ENCODE results near the gene VAT1L.

The VAT1L gene

DNA sequence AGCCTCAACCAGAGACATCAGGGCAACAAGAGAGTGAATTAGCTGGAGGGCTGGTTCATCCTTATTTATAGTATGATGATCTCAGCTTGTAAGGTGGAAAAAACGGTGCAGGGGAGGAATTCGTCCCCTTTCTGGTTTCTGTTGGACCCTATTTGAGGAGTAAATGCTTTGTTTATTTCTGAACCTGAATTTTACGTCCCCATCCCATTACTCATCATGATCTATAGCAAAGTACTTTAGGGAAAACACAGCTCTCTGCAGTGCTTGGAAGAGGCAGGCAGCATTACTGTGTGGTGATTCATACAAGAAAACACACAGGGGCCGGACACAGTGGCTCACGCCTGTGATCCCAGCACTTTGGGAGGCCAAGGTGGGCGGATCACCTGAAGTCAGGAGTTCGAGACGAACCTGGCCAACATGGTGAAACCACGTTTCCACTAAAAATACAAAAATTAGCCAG, 8.0 kb upstream of the VAT1L start:
- no peak overlapping the region for H3K4me3 ChIP-seq (replicated peaks in 1 of 2; ENCODE audit: low read depth in 2 of 2, low read length in 2 of 2)
- peak; percentile 49 to 81 for DNase-seq (ENCODE audit: low read depth in 2 of 2)
- TF ChIP-seq CTCF (IDR thresholded peaks at IDR 0.05; ENCODE audit: low read depth, low read length), result no peak

DNA sequence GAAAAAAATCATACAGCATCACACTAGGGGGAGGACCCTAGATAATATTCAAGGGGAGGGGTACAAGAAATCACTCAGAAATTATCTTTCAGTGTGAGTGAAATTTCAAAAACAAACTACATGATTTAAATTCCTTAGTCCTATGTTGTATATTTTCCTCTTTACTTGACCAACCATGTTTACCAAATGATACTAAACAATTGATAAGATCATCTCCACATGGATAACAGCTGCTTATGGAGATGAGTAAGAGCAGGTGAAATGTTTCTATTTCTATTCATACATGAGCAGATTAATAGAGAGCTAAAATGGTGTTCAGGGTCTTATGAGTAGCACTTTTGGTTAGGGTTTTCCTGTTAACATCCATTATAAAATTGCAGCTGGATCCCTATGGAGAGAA, 7.3 kb upstream of the VAT1L start:
- H3K4me3 ChIP-seq (replicated peaks in 1 of 2; ENCODE audit: low read depth in 2 of 2, low read length in 2 of 2), result no peak overlapping the region
- DNase-seq (ENCODE audit: low read depth in 2 of 2), result no peak
- TF ChIP-seq CTCF (IDR thresholded peaks at IDR 0.05; ENCODE audit: low read depth, low read length), result no peak

DNA sequence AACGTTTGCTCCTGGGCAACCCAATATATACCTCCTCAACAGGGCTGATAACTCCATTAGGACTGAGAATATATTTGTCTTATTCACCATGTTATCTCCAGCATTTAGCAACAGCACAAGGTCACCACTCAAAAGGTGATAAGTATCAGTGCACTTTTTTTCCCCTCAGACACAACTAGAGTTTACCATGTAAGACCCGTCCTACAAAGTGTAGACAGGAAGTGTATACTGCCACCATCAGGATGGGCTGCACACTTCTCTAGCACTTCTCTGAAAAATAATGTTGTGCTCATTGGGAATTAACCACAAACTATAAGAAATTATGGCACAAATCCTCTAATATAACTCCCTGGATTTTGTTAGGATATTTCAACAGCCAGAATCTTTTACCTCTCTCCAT, 5.7 kb upstream of the VAT1L start:
- peak in 1 of 2 donors; percentile 12 for DNase-seq (ENCODE audit: low read depth in 2 of 2)
- H3K4me3 ChIP-seq (replicated peaks in 1 of 2; ENCODE audit: low read depth in 2 of 2, low read length in 2 of 2), result no peak overlapping the region
- no peak for TF ChIP-seq CTCF (IDR thresholded peaks at IDR 0.05; ENCODE audit: low read depth, low read length)

- peak in 1 of 2 donors; percentile 18 for DNase-seq (ENCODE audit: low read depth in 2 of 2)
- peak; percentile 25 for TF ChIP-seq CTCF (IDR thresholded peaks at IDR 0.05; ENCODE audit: low read depth, low read length)
- H3K4me3 ChIP-seq (replicated peaks in 1 of 2; ENCODE audit: low read depth in 2 of 2, low read length in 2 of 2), result no peak overlapping the region
These were observed 3.7 kb upstream of the VAT1L start for GRCh38 chr16:77784441-77785372.

GRCh38 chr16:77785373-77785764, 3.0 kb upstream of the VAT1L start:
- DNase-seq (ENCODE audit: low read depth in 2 of 2), result no peak
- no peak overlapping the region for H3K4me3 ChIP-seq (replicated peaks in 1 of 2; ENCODE audit: low read depth in 2 of 2, low read length in 2 of 2)
- no peak for TF ChIP-seq CTCF (IDR thresholded peaks at IDR 0.05; ENCODE audit: low read depth, low read length)

DNA sequence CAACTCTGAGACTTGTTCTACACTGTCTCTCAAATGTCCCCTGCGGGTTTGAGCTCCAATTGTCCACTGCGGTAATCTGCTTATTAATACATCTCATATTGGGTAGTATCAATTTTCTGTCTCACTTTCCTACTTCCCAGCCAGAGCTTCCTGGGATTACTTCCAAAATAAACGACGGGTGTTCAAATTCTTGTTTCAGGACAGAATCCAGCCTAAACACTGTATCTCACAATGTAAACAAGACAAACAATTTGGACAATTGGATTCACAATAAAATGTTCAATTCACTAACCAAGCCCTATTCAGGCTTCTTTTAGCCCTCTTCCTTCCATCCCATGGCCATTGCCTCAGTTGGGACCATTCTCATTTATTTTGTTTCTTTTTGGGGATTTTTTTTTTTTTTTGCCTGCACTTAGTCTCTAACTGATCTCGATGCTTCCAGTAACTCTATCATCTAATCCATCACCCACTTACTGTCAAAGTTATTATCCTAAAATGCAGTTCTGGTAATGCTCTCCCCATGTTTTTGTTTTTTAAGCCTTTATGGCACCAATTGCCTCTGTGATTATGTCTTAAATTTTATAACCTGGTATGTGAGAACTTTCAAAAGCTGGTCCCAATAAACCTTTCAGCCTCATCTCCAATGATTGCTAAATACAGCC, 2.0 kb upstream of the VAT1L start:
- TF ChIP-seq CTCF (IDR thresholded peaks at IDR 0.05; ENCODE audit: low read depth, low read length), result no peak
- no peak for DNase-seq (ENCODE audit: low read depth in 2 of 2)
- H3K4me3 ChIP-seq (replicated peaks in 1 of 2; ENCODE audit: low read depth in 2 of 2, low read length in 2 of 2), result no peak overlapping the region

All from cardiac fibroblast (primary cell).